Uterus (tissue), 4 donors: ENCODE data around the gene PDE6A. TPM values are rescaled to one million over a fixed set of nuclear protein-coding genes. Genes with fewer than 3 reads are reported as not detected.

Experiments used
- DNase-seq, 2 donors: peaks; one replicate each; pipeline ENCODE4 v3.0.0-alpha.2; 2019 to 2020
- H3K27ac ChIP-seq, 2 donors: fragments of 200-600 bp; sonication (generic); 1 replicate in 1 of 2; 2 replicates in 1 of 2; pipeline ENCODE4 v1.5.1; 2016 to 2018
- H3K27me3 ChIP-seq, 2 donors: fragments of 200-600 bp; sonication (generic); one replicate each; pipeline ENCODE4 v1.5.1; 2018 to 2019; ENCODE audit warnings: control low read depth in 1 of 2
- H3K36me3 ChIP-seq, 2 donors: fragments of 200-600 bp; sonication (generic); one replicate each; pipeline ENCODE4 v1.5.1; 2019; ENCODE audit warnings: control low read depth in 1 of 2
- H3K4me1 ChIP-seq, 2 donors: fragments of 200-600 bp; sonication (generic); one replicate each; pipeline ENCODE4 v1.5.1; 2018 to 2019; ENCODE audit warnings: control low read depth in 1 of 2
- H3K4me3 ChIP-seq, 2 donors: fragments of 200-600 bp; sonication (generic); 1 replicate in 1 of 2; 2 replicates in 1 of 2; pipeline ENCODE4 v1.5.1; 2018 to 2019; ENCODE audit warnings: mild to moderate bottlenecking in 1 of 2
- H3K9me3 ChIP-seq, 2 donors: fragments of 200-600 bp; sonication (generic); one replicate each; pipeline ENCODE4 v1.5.1; 2019; ENCODE audit warnings: control low read depth in 1 of 2
- POLR2A ChIP-seq, 2 donors: fragments of 450-650 bp; IDR thresholded peaks; one replicate each; pipeline ENCODE4 v1.6.1; 2016; ENCODE audit warnings: antibody characterized with exemption in 2 of 2, mild to moderate bottlenecking in 1 of 2, moderate library complexity in 1 of 2
- intact Hi-C: fragments of 100-400 bp; cut with DNase I; formaldehyde crosslinking; loops from one replicate; pipeline ENCODE4 v1.15.1; 2023; ENCODE audit warnings: low total_unique reads
- total RNA-seq, 4 donors: library from RNA; depleted of rRNA in 3 of 4; stranded (reverse); fragments of >200 nt in 3 of 4; gene quantifications; one replicate each; pipeline versions ENCODE4 v1.1.0 to v1.2.4, GENCODE V29; 2014 to 2023
- TF ChIP-seq, protein P1 (sequence below), 4 experiments: fragments of 200-600 bp in 2 of 4; fragments of 450-650 bp in 2 of 4; sonication (generic) in 2 of 4; IDR thresholded peaks; one replicate each; pipeline ENCODE4 v1.5.1; 2016 to 2019; ENCODE audit warnings: antibody characterized with exemption in 4 of 4, mild to moderate bottlenecking in 2 of 4, moderate library complexity in 1 of 4
- donor health status: DM: yes; HTN: yes; CAD: no.

PDE6A gene
- total RNA-seq, 4 donors from 2014 or later: 0.07 TPM; not detected in 3

DNA sequence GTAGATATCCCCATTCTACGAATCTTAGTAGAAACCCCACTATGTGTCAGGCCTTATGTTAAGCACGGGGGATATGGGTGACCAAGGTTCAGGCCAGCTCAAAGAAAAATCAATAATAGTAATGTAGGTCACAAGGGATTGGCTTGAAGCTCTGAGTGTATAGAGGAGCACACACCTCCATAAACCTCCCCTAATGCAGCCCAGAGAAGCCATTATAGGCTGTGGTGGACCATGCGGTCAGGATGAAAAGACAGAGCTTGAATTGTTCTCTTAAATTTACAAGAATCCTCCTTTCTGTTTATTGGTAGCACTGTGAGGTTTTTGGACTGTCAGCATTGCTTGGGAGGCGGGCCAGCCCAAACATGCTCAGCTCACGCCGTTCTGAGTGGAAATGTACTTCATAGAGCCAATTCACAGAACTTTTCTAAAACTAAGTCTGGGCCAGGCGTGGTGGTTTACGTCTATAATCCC, 9.1 kb downstream of the PDE6A start:
- DNase-seq: no peak
- H3K4me3 ChIP-seq: no peak overlapping the region
- H3K27ac ChIP-seq: no peak overlapping the region
- H3K4me1 ChIP-seq: no peaks in the 10 kb centered on the region
- intact Hi-C loops: no loop called here
- TF ChIP-seq, protein P1, sequence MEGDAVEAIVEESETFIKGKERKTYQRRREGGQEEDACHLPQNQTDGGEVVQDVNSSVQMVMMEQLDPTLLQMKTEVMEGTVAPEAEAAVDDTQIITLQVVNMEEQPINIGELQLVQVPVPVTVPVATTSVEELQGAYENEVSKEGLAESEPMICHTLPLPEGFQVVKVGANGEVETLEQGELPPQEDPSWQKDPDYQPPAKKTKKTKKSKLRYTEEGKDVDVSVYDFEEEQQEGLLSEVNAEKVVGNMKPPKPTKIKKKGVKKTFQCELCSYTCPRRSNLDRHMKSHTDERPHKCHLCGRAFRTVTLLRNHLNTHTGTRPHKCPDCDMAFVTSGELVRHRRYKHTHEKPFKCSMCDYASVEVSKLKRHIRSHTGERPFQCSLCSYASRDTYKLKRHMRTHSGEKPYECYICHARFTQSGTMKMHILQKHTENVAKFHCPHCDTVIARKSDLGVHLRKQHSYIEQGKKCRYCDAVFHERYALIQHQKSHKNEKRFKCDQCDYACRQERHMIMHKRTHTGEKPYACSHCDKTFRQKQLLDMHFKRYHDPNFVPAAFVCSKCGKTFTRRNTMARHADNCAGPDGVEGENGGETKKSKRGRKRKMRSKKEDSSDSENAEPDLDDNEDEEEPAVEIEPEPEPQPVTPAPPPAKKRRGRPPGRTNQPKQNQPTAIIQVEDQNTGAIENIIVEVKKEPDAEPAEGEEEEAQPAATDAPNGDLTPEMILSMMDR (IDR thresholded peaks at IDR 0.05): no peak
- TF ChIP-seq POLR2A (IDR thresholded peaks at IDR 0.05): no peak
- H3K36me3 ChIP-seq: no peaks in the 10 kb centered on the region
- H3K9me3 ChIP-seq: no peaks in the 10 kb centered on the region
- H3K27me3 ChIP-seq: no peaks in the 10 kb centered on the region

- H3K27ac ChIP-seq: no peak overlapping the region
- TF ChIP-seq, protein P1 (IDR thresholded peaks at IDR 0.05): peak in 1 of 4 experiments; percentile 18
- no peak for TF ChIP-seq POLR2A (IDR thresholded peaks at IDR 0.05)
- intact Hi-C loops: no loop called here
- no peaks in the 10 kb centered on the region for H3K27me3 ChIP-seq
- no peaks in the 10 kb centered on the region for H3K9me3 ChIP-seq
- no peaks in the 10 kb centered on the region for H3K4me1 ChIP-seq
- H3K4me3 ChIP-seq: no peak overlapping the region
- DNase-seq: peak in 1 of 2 donors; percentile 18
- no peaks in the 10 kb centered on the region for H3K36me3 ChIP-seq
Measured at GRCh38 chr5:149932445-149933350, 11.9 kb downstream of the PDE6A start.

DNA sequence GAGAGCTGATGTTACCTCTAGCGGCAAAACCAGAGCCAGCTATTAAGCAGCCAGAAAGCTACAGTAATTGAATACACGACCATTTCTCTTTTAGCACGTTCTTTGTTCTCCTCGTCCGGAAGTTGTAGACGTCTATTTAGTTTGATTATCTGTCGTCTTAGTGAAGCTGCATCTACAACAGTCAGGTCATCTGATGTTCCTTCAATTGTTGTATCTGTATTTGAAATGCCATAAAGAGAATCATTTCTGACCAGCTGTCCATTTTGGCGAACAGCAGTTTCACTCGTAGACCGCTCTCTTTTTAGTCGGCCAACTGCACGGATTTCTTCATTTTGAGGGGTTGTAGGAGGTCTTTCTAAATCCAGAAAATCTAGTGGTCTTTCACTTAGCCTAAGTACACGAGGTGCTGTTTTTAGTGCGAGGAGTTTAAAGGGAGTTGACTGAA, 12.6 kb downstream of the PDE6A start:
- Histone ChIP-seq H3K36me3 (no peaks in the 10 kb centered on the region), H3K4me1 (no peaks in the 10 kb centered on the region), H3K27me3 (no peaks in the 10 kb centered on the region), H3K4me3 (no peak overlapping the region), H3K27ac (no peak overlapping the region), H3K9me3 (no peaks in the 10 kb centered on the region)
- DNase-seq: no peak
- TF ChIP-seq, protein P1 (IDR thresholded peaks at IDR 0.05): no peak
- TF ChIP-seq POLR2A (IDR thresholded peaks at IDR 0.05): no peak
- intact Hi-C loops: no loop called here

GRCh38 chr5:149930749-149931574, 13.6 kb downstream of the PDE6A start:
- Histone ChIP-seq H3K27ac (no peak overlapping the region), H3K27me3 (no peaks in the 10 kb centered on the region), H3K4me3 (no peak overlapping the region), H3K36me3 (no peaks in the 10 kb centered on the region), H3K4me1 (no peaks in the 10 kb centered on the region), H3K9me3 (no peaks in the 10 kb centered on the region)
- intact Hi-C loops: no loop called here
- TF ChIP-seq, protein P1 (IDR thresholded peaks at IDR 0.05): no peak
- TF ChIP-seq POLR2A (IDR thresholded peaks at IDR 0.05): no peak
- DNase-seq: no peak
